ENCODE data around the gene ARF3. TPM values are rescaled to one million over a fixed set of nuclear protein-coding genes. Genes with fewer than 3 reads are reported as not detected.

The ARF3 gene
- total and polyA plus RNA-seq, 2 of the 13 experiments (the other 11 are each of a cell fraction or from before 2014, with no cell fraction given): 53.8 to 57.9 TPM

- TF ChIP-seq DZIP1 (CRISPR knock-in tag; IDR thresholded peaks at IDR 0.05) (0 out of 2 replicates have a peak, but pooled peaks have one; percentile 71), SMC3 (IDR thresholded peaks at IDR 0.05; ENCODE audit: low read length) (peak; percentile 37; the same call in 1 of the 2 replicates), E2F2 (CRISPR knock-in tag; IDR thresholded peaks at IDR 0.05; ENCODE audit: borderline replicate concordance) (no peak), HDAC1 (CRISPR knock-in tag; IDR thresholded peaks at IDR 0.05) (no peak), ZBTB21 (CRISPR knock-in tag; IDR thresholded peaks at IDR 0.05) (no peak), MIER2 (CRISPR knock-in tag; IDR thresholded peaks at IDR 0.05) (no peak), BORCS8-MEF2B (CRISPR knock-in tag; IDR thresholded peaks at IDR 0.05) (no peak; the same call in 1 of the 2 replicates), MYC (CRISPR knock-in tag; IDR thresholded peaks at IDR 0.05; ENCODE audit: borderline replicate concordance) (peak; percentile 4; the same call in 1 of the 2 replicates), LCORL (IDR thresholded peaks at IDR 0.05) (no peak), LCORL (CRISPR knock-in tag; IDR thresholded peaks at IDR 0.05) (peak; percentile 17; the same call in 1 of the 2 replicates), ZNF879 (CRISPR knock-in tag; IDR thresholded peaks at IDR 0.05) (peak; percentile 29; the same call in 1 of the 2 replicates), SPEN (CRISPR knock-in tag; IDR thresholded peaks at IDR 0.05; ENCODE audit: low read depth) (0 out of 2 replicates have a peak, but pooled peaks have one; percentile 1), MEIS1 (CRISPR knock-in tag; IDR thresholded peaks at IDR 0.05; ENCODE audit: borderline replicate concordance) (0 out of 2 replicates have a peak, but pooled peaks have one; percentile 24), MEIS2 (CRISPR knock-in tag; IDR thresholded peaks at IDR 0.05) (0 out of 2 replicates have a peak, but pooled peaks have one; percentile 34), ZNF33B (CRISPR knock-in tag; IDR thresholded peaks at IDR 0.05) (no peak), RBFOX2 (IDR thresholded peaks at IDR 0.05; ENCODE audit: low read depth, low read length) (0 out of 2 replicates have a peak, but pooled peaks have one; percentile 40), KLF6 (CRISPR knock-in tag; IDR thresholded peaks at IDR 0.05) (peak; percentile 24; the same call in 1 of the 2 replicates), ZNF598 (CRISPR knock-in tag; IDR thresholded peaks at IDR 0.05; ENCODE audit: borderline replicate concordance) (peak; percentile 57; the same call in 1 of the 2 replicates), ZFP1 (CRISPR knock-in tag; IDR thresholded peaks at IDR 0.05) (no peak), ZFX (CRISPR knock-in tag; IDR thresholded peaks at IDR 0.05; ENCODE audit: low read depth) (peak; percentile 50), DNMT1 (CRISPR knock-in tag; IDR thresholded peaks at IDR 0.05) (no peak), ZFP62 (CRISPR knock-in tag; IDR thresholded peaks at IDR 0.05) (no peak), JUND (CRISPR knock-in tag; IDR thresholded peaks at IDR 0.05) (no peak)
Observed at GRCh38 chr12:48996794-48997718, 39.8 kb upstream of the ARF3 start (continued).

All from HepG2 (cell line).